HFFc6 (cell line): ENCODE results near the gene IFNL4. TPM values are rescaled to one million over a fixed set of nuclear protein-coding genes. Genes with fewer than 3 reads are reported as not detected.

Experiments
- DNase-seq: peaks from one replicate; pipeline ENCODE4 v3.0.0-alpha.2; 2018
- H3K27ac Mint-ChIP-seq: 2 replicates; pipeline ENCODE4 v1.8.0; 2020; ENCODE audit warnings: mild to moderate bottlenecking, mixed read lengths
- H3K27me3 Mint-ChIP-seq: 2 replicates; pipeline ENCODE4 v1.8.0; 2021; ENCODE audit warnings: mild to moderate bottlenecking, moderate library complexity, mixed read lengths; ENCODE audit not compliant: insufficient read depth
- H3K36me3 Mint-ChIP-seq: 2 replicates; pipeline ENCODE4 v1.8.0; 2021; ENCODE audit warnings: low read depth, mixed read lengths
- H3K4me1 Mint-ChIP-seq: 2 replicates; pipeline ENCODE4 v1.8.0; 2020; ENCODE audit warnings: low read depth, mixed read lengths
- H3K4me3 Mint-ChIP-seq: 2 replicates; pipeline ENCODE4 v1.8.0; 2020; ENCODE audit warnings: mild to moderate bottlenecking, moderate library complexity, mixed read lengths
- H3K9me3 Mint-ChIP-seq: 2 replicates; pipeline ENCODE4 v1.8.0; 2020; ENCODE audit warnings: mild to moderate bottlenecking, mixed read lengths
- total RNA-seq, 6 experiments: library from RNA; stranded (reverse); fragmentation: NEBNext Ultra II Directional; extraction: Animal tissue kit (Norgen Biotek cat#: 25700); gene quantifications; 2 replicates in 1 of 6; 3 replicates in 5 of 6; pipeline ENCODE4 v1.2.3, GENCODE V29; 2021
- TF ChIP-seq, protein P1 (sequence below): fragments of 200-600 bp; sonication (generic); IDR thresholded peaks from 2 replicates; pipeline ENCODE4 v1.5.0; 2021; ENCODE audit warnings: antibody characterized with exemption, mild to moderate bottlenecking

IFNL4 gene
- total RNA-seq, 6 experiments from 2014 or later = not detected

DNA sequence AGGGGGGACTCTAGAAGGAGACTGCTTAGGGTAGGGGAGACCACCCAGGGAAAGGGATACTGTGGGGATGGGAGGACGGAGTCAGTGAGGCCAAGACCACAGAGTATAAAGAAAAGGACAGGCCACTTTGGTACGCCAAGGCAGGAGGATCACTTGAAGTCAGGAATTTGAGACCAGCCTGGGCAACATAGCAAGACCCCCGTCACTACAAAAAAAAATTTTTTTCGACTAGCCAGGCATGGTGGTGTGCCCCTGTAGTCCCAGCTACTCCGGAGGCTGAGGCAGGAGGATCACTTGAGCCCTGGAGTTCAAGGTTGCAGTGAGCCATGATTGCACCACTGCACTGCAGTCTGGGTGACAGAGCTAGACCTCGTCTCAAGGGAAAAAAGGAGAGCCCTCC lies 10.4 kb downstream of the IFNL4 start:
- TF ChIP-seq, protein P1, sequence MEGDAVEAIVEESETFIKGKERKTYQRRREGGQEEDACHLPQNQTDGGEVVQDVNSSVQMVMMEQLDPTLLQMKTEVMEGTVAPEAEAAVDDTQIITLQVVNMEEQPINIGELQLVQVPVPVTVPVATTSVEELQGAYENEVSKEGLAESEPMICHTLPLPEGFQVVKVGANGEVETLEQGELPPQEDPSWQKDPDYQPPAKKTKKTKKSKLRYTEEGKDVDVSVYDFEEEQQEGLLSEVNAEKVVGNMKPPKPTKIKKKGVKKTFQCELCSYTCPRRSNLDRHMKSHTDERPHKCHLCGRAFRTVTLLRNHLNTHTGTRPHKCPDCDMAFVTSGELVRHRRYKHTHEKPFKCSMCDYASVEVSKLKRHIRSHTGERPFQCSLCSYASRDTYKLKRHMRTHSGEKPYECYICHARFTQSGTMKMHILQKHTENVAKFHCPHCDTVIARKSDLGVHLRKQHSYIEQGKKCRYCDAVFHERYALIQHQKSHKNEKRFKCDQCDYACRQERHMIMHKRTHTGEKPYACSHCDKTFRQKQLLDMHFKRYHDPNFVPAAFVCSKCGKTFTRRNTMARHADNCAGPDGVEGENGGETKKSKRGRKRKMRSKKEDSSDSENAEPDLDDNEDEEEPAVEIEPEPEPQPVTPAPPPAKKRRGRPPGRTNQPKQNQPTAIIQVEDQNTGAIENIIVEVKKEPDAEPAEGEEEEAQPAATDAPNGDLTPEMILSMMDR = no peak
- no peak overlapping the region for H3K27ac Mint-ChIP-seq
- H3K4me3 Mint-ChIP-seq = no peak overlapping the region
- H3K36me3 Mint-ChIP-seq = no peaks in the 10 kb centered on the region
- H3K27me3 Mint-ChIP-seq = peaks cover 29% of the 10 kb centered on the region; the same call in 1 of the 2 replicates
- H3K4me1 Mint-ChIP-seq = peaks cover 6% of the 10 kb centered on the region; the same call in 1 of the 2 replicates
- DNase-seq = no peak
- H3K9me3 Mint-ChIP-seq = no peaks in the 10 kb centered on the region

DNA sequence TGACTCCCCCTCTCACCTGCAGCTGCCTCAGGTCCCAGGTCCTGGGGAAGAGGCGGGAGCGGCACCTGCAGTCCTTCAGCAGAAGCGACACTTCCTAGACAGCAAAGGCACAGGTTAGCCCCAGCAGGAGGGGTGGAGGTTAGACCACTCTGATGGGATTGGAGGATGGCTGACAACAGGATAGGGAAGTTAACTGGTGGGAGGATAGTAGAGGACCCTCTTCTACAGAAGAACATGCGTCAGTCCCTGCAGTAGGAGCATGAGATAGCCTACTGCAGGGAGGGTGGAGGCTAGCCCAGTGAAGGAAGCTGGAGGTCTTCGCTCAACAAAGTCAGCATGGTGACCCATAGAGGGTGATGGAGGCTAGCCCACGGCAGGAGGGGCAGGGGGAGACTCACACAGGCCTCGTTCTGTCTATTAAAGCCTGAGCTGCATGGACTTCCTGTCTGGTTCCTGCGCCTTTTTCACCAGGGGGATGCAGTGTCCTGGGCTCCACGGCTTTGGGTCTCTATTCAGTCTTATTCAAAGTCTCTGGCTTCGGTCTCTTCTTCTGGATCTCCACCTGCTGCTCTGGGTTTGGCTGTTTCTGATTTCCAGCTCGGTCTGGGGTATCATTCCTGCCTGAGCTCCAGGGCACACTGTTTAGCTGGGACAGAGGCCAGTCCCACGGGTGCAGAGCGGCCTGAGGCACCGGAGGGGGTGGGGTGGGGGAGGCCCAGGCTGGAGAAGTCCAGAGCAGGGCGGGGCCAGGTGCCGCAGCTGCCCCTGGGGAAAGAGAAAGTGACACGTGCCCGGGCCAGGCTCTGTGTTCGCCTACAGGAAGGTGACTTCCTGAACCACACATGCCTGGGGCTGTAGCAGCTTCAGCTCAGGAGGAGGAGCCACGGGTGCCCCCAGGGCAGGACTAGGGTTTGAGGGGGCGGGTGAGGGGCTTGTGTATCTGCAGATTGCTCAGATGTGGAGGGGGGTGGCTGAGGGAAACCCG lies 11.2 kb downstream of the IFNL4 start:
- no peak for DNase-seq

DNA sequence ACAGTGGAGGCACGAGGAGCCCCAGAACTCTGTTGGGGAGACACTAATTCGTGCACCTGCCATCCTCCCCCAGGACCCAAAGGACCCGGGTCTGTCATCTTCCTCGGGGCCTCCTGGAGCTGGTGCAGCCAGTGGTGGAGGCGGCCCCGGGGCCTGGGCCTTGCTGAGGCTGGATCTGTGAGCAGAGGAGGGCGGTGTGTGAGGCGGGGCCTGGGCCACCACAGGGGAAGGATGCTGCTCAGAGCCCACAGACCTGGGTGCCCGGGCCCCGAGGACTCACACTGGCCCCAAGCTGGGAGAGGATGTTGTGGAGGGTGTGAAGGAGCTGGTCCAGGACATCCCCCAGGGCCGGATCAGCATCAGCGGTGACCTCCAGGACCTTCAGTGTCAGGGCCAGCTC lies 12.1 kb downstream of the IFNL4 start:
- no peak for DNase-seq
- peaks cover 32% of the 10 kb centered on the region; the same call in 1 of the 2 replicates for H3K27me3 Mint-ChIP-seq

More for the DNA sequence above, 11.2 kb downstream of the IFNL4 start:
- Mint-ChIP-seq H3K36me3 (no peaks in the 10 kb centered on the region), H3K4me3 (no peak overlapping the region; the same call in 1 of the 2 replicates), H3K27ac (no peak overlapping the region), H3K9me3 (no peaks in the 10 kb centered on the region), H3K4me1 (peaks cover 6% of the 10 kb centered on the region; the same call in 1 of the 2 replicates), H3K27me3 (peaks cover 29% of the 10 kb centered on the region; the same call in 1 of the 2 replicates)
- TF ChIP-seq, protein P1 = no peak

DNA sequence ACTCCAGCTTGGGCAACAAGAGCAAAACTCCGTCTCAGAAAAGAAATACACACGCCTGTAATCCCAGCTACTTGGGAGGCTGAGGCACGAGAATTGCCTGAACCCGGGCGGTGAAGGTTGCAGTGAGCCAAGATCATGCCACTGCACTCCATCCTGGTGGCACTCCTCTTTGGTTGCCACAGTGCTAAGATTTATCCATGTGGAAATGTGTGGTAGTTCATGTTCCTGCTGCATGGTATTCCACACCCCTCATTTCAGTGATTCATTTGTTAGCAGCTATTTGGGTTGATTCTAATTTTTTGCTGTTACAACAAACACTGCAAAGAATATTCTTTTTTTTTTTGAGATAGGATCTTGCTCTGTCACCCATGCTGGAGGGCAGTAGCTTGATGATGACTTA lies 15.9 kb downstream of the IFNL4 start:
- TF ChIP-seq, protein P1 = peak; percentile 6; the same call in 1 of the 2 replicates
- no peak for DNase-seq
- Mint-ChIP-seq H3K36me3 (no peaks in the 10 kb centered on the region), H3K27ac (no peak overlapping the region), H3K9me3 (no peaks in the 10 kb centered on the region; the same call in 1 of the 2 replicates), H3K27me3 (peaks cover 24% of the 10 kb centered on the region), H3K4me1 (peaks cover 4% of the 10 kb centered on the region; the same call in 1 of the 2 replicates), H3K4me3 (no peak overlapping the region)

More for the DNA sequence above, 12.1 kb downstream of the IFNL4 start:
- H3K9me3 Mint-ChIP-seq = no peaks in the 10 kb centered on the region
- TF ChIP-seq, protein P1 = no peak
- peaks cover 6% of the 10 kb centered on the region; the same call in 1 of the 2 replicates for H3K4me1 Mint-ChIP-seq
- H3K4me3 Mint-ChIP-seq = no peak overlapping the region
- H3K36me3 Mint-ChIP-seq = no peaks in the 10 kb centered on the region
- H3K27ac Mint-ChIP-seq = no peak overlapping the region

DNA sequence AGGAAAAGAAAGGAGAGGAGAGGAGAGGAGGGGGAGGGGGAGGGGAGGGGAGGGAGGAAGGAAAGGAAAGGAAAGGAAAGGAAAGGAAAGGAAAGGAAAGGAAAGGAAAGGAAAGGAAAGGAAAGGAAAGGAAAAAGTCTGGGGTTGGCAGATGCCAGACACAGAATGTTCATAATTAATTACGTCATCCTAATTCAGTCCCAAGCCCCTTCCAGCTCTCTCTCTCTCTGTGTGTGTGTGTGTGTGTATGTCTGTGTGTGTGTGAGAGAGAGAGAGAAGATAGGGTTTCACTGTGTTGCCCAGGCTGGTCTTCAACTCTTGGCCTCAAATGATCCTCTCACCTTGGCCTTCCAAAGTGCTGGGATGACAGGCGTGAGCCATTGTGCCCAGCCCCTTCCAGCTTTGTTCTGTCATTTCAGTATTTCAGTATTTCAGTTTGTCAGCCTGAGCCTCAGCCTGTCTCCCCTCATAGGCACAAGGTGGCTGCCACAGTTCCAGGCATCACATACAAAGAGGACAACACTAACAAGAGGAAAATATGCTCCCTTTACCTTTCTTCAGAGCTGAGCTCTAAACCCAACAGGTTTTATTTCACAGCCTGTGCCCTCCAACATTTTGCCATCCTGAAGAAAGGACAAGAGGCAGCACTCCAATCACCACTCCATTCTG lies 18.4 kb downstream of the IFNL4 start:
- H3K27me3 Mint-ChIP-seq = peaks cover 19% of the 10 kb centered on the region
- H3K36me3 Mint-ChIP-seq = no peaks in the 10 kb centered on the region
- no peaks in the 10 kb centered on the region for H3K4me1 Mint-ChIP-seq
- no peaks in the 10 kb centered on the region; the same call in 1 of the 2 replicates for H3K9me3 Mint-ChIP-seq
- H3K27ac Mint-ChIP-seq = no peak overlapping the region
- TF ChIP-seq, protein P1 = no peak
- no peak overlapping the region for H3K4me3 Mint-ChIP-seq
- DNase-seq = no peak
